K562 (cell line): ENCODE results near the gene CD164. TPM values are rescaled to one million over a fixed set of nuclear protein-coding genes. Genes with fewer than 3 reads are reported as not detected.

Experiments used
- ATAC-seq: fragments of 200-7000 bp; cut with Tn5 transposase; 3 replicates; pipeline ENCODE4 v1.9.1; 2020; ENCODE audit warnings: moderate library complexity
- BruUV-seq: library from RNA; stranded (reverse); fragments of 400-500 nt; replicated peaks from 2 replicates; lab custom pipeline; 2021; lab: Mats Ljungman, UMichigan
- CTCF ChIA-PET: fragments of 300-600 bp; formaldehyde crosslinking; extraction: SDS; loops from one replicate; lab custom pipeline; 2021; ENCODE audit warnings: low intra/inter-chr PET ratio; lab: Yijun Ruan, JAX
- POLR2A ChIA-PET: fragments of 300-600, 350-650 bp; sonication (Branson Sonifier 250); formaldehyde crosslinking; extraction: SDS; loops from one replicate; lab custom pipeline; 2021; ENCODE audit warnings: antibody characterized with exemption, inconsistent platforms; lab: Yijun Ruan, JAX
- DNase-seq, 4 experiments: peaks; one replicate each; pipeline versions ENCODE4 v3.0.0 to v3.0.0-alpha.2; 2011 to 2018; ENCODE audit warnings: low spot score in 3 of 4, mixed read lengths in 3 of 4; ENCODE audit errors: extremely low read depth in 1 of 4
- FAIRE-seq: peaks from 2 replicates; lab custom pipeline; 2011; peaks lifted over from hg19 to GRCh38; lab: Jason Lieb, UNC
- H2AFZ ChIP-seq: 2 replicates; pipeline ENCODE4 v1.6.0; 2011; ENCODE audit warnings: low read depth, low read length, control low read depth, inconsistent platforms
- H3K27ac ChIP-seq: fragments of 200-600 bp; 3 replicates; pipeline ENCODE4 v1.8.0; 2011; ENCODE audit warnings: low read depth, mild to moderate bottlenecking, control low read depth, inconsistent platforms, low read length, moderate library complexity, mixed read lengths; ENCODE audit errors: extremely low read depth
- H3K27me3 ChIP-seq, 2 experiments: fragments of 300-600 bp in 1 of 2; 2 replicates in 1 of 2; 3 replicates in 1 of 2; pipeline versions ENCODE4 v1.6.0 to v1.8.0; 2011; ENCODE audit warnings: inconsistent platforms in 2 of 2, low read length in 2 of 2, mild to moderate bottlenecking in 1 of 2, mixed read lengths in 1 of 2, moderate library complexity in 1 of 2; ENCODE audit not compliant: control insufficient read depth in 2 of 2, insufficient read depth in 2 of 2
- H3K36me3 ChIP-seq: fragments of 300-600 bp; 3 replicates; pipeline ENCODE4 v1.8.0; 2011; ENCODE audit warnings: mild to moderate bottlenecking, low read length, inconsistent platforms; ENCODE audit not compliant: control insufficient read depth, insufficient read depth
- H3K4me1 ChIP-seq, 2 experiments: fragments of 200-600 bp in 1 of 2; replicated peaks in 1 of 2; 2 replicates in 1 of 2; 3 replicates in 1 of 2; pipeline versions ENCODE4 v1.5.1 to v1.8.0; 2011; ENCODE audit warnings: inconsistent platforms in 2 of 2, low read length in 2 of 2, mild to moderate bottlenecking in 1 of 2, mixed read lengths in 1 of 2, moderate library complexity in 1 of 2; ENCODE audit not compliant: control insufficient read depth in 2 of 2, insufficient read depth in 2 of 2
- H3K4me2 ChIP-seq: 2 replicates; pipeline ENCODE4 v1.6.1; 2011; ENCODE audit warnings: low read length, control low read depth, inconsistent platforms, mixed read lengths; ENCODE audit not compliant: insufficient read depth
- H3K4me3 ChIP-seq: fragments of 200-600 bp; sonication (generic), shearing (Covaris generic); 2 replicates; pipeline ENCODE4 v1.5.1; 2016; ENCODE audit warnings: control low read depth, inconsistent platforms
- H3K79me2 ChIP-seq: fragments of 200-600 bp; 3 replicates; pipeline ENCODE4 v1.8.0; 2011; ENCODE audit warnings: low read length, inconsistent platforms; ENCODE audit not compliant: control insufficient read depth, insufficient read depth
- H3K9ac ChIP-seq, 2 experiments: 2 replicates each; pipeline versions ENCODE4 v1.6.0 to v1.6.1; 2011; ENCODE audit warnings: low read depth in 2 of 2, low read length in 2 of 2, control low read depth in 1 of 2, inconsistent platforms in 1 of 2, mild to moderate bottlenecking in 1 of 2, mixed read lengths in 1 of 2; ENCODE audit not compliant: insufficient read depth in 1 of 2
- H3K9me1 ChIP-seq: one replicate; pipeline ENCODE4 v1.6.0; 2011; ENCODE audit warnings: inconsistent platforms, mild to moderate bottlenecking, low read length, moderate library complexity; ENCODE audit not compliant: control insufficient read depth, insufficient read depth
- H3K9me3 ChIP-seq: replicated peaks from 2 replicates; pipeline ENCODE4 v1.5.1; 2011; ENCODE audit warnings: low read depth, low read length, inconsistent platforms; ENCODE audit not compliant: control insufficient read depth, insufficient read depth
- H4K20me1 ChIP-seq: replicated peaks from 2 replicates; pipeline ENCODE4 v1.6.1; 2011; ENCODE audit warnings: low read length, inconsistent platforms, mixed read lengths; ENCODE audit not compliant: control insufficient read depth, insufficient read depth
- GTF3C2 ChIP-seq: IDR thresholded peaks from 3 replicates; pipeline ENCODE4 v1.6.1; 2011; ENCODE audit warnings: borderline replicate concordance, mild to moderate bottlenecking, moderate library complexity; ENCODE audit not compliant: insufficient read length; ENCODE audit errors: extremely low read depth
- NFIC ChIP-seq: fragments of 450-650 bp; IDR thresholded peaks from 2 replicates; pipeline ENCODE4 v1.6.1; 2017; ENCODE audit warnings: mild to moderate bottlenecking, inconsistent platforms
- POLR2AphosphoS2 ChIP-seq: IDR thresholded peaks from 2 replicates; pipeline ENCODE4 v1.6.1; 2012; ENCODE audit warnings: low read length, improper control_type of control experiment
- SPI1 ChIP-seq: IDR thresholded peaks from 2 replicates; pipeline ENCODE4 v1.6.1; 2011; ENCODE audit warnings: low read depth, low read length, control low read depth, borderline replicate concordance
- WGBS: fragments of 100-300 bp; shearing (Covaris generic); methylation state at CpG from one replicate; pipeline ENCODE4 v1.1.6; 2016; ENCODE audit warnings: low coverage, mixed read lengths; ENCODE audit not compliant: insufficient coverage; ENCODE audit errors: missing lambda C conversion rate; 5-methylcytosine and 5-hydroxymethylcytosine counted together
- in situ Hi-C: fragments of 300-500 bp; cut with MboI; formaldehyde crosslinking; loops from 4 replicates; pipeline ENCODE4 v1.15.0; 2018; ENCODE audit warnings: inconsistent platforms, mixed read lengths
- intact Hi-C: fragments of 100-400 bp; cut with micrococcal nuclease; formaldehyde crosslinking; loops from 2 replicates; pipeline ENCODE4 v1.14.2; 2022
- polyA plus RNA-seq, 8 experiments: library from polyadenylated mRNA; depleted of rRNA in 4 of 8; stranded (reverse) in 5 of 8; unstranded in 3 of 8; fragments of >200 nt; fragmentation: Nextera tagmentation in 2 of 8; fragmentation: Illumina TruSeq in 1 of 8; extraction: Ambion mirVana in 2 of 8; extraction: Trizol in 1 of 8; gene quantifications; 2 replicates each; pipeline versions ENCODE4 v1.2.1 to v1.2.3, GENCODE V29; 2011 to 2014; ENCODE audit warnings: inconsistent platforms in 1 of 8, missing spikeins in 1 of 8
- total RNA-seq, 7 experiments: library from RNA; depleted of rRNA in 6 of 7; stranded (reverse); fragments of >200 nt in 6 of 7; fragmentation: Illumina TruSeq in 2 of 7; extraction: Trizol in 2 of 7; gene quantifications; 2 replicates each; pipeline versions ENCODE4 v1.2.1 to v1.2.3, GENCODE V29; 2011 to 2021; ENCODE audit warnings: low replicate concordance in 1 of 7

CD164 gene
- total and polyA plus RNA-seq, 9 of the 15 experiments (the other 6 are each of a cell fraction or from before 2014, with no cell fraction given), result 79.5 to 317 (median 165) TPM

GRCh38 chr6:109374326-109374892 is 7.9 kb downstream of the CD164 start:
- TF ChIP-seq NFIC, result peak; percentile 77
- 0 out of 2 replicates have a peak, but pooled peaks have one; percentile 17 for TF ChIP-seq SPI1
- TF ChIP-seq POLR2AphosphoS2, result 0 out of 2 replicates have a peak, but pooled peaks have one; percentile 14
- TF ChIP-seq GTF3C2, result no peak
- H3K27ac ChIP-seq, result no peak overlapping the region
- BruUV-seq, result no TSS peak
- peaks cover 100% of the 10 kb centered on the region for H3K36me3 ChIP-seq
- no peak for DNase-seq
- intact Hi-C loops, result no loop called here
- H3K4me1 ChIP-seq, result peaks cover 0 to 25% of the 10 kb centered on the region in 2 experiments; a peak in 2 of 5 replicates
- no peaks in the 10 kb centered on the region for H3K27me3 ChIP-seq
- H3K9me1 ChIP-seq, result no peaks in the 10 kb centered on the region
- H2AFZ ChIP-seq, result no peak overlapping the region
- ATAC-seq, result no peak
- H3K4me3 ChIP-seq, result no peak overlapping the region
- ChIA-PET CTCF (no interaction called here), POLR2A (interaction anchor here (0.7 to 1.4 kb wide), 3 partner anchors 9 to 132 kb away, joined by 3 to 11 read pairs (median 3); partner anchors contain the start of gene CD164)
- no peak overlapping the region; a peak in 1 of 4 replicates for H3K9ac ChIP-seq
- no peak for FAIRE-seq
- H4K20me1 ChIP-seq, result peaks cover 11% of the 10 kb centered on the region; the same call in 1 of the 2 replicates
- peaks cover 94% of the 10 kb centered on the region for H3K79me2 ChIP-seq
- in situ Hi-C loops, result no loop called here
- no peaks in the 10 kb centered on the region for H3K9me3 ChIP-seq
- WGBS, result 69% methylated on average over 4 of the region's 4 CpGs
- H3K4me2 ChIP-seq, result no peak overlapping the region
